Thoracic aorta (tissue), 2 donors: Measurements from ENCODE around the gene DGLUCY. TPM values are rescaled to one million over a fixed set of nuclear protein-coding genes. Genes with fewer than 3 reads are reported as not detected.
"Not testable (repeated sequence)": the region's sequence is repeated elsewhere in the genome, so short reads cannot be mapped to it uniquely, and the experiment has no call there.

Source experiments
- ATAC-seq: fragments of 150-250 bp; one replicate; pipeline ENCODE4 v1.8.0; 2017; ENCODE audit warnings: low read depth; ENCODE audit not compliant: insufficient number of reproducible peaks, low FRiP score
- DNase-seq: peaks from one replicate; pipeline ENCODE4 v3.0.0-alpha.2; 2020; ENCODE audit warnings: low spot score
- H3K27ac ChIP-seq, 2 donors: fragments of 200-600 bp; sonication (generic); 1 replicate in 1 of 2; 2 replicates in 1 of 2; pipeline ENCODE4 v1.5.1; 2016; ENCODE audit warnings: mild to moderate bottlenecking in 2 of 2, moderate library complexity in 2 of 2
- H3K27me3 ChIP-seq: fragments of 200-600 bp; sonication (generic); replicated peaks from 2 replicates; pipeline ENCODE4 v1.6.0; 2016; ENCODE audit warnings: mild to moderate bottlenecking; ENCODE audit not compliant: insufficient read depth
- H3K36me3 ChIP-seq: fragments of 200-600 bp; sonication (generic); one replicate; pipeline ENCODE4 v1.5.1; 2016
- H3K4me1 ChIP-seq, 2 donors: fragments of 200-600 bp; sonication (generic); 1 replicate in 1 of 2; 2 replicates in 1 of 2; pipeline versions ENCODE4 v1.5.1 to v1.6.0; 2016; ENCODE audit warnings: low read depth in 2 of 2, mild to moderate bottlenecking in 1 of 2; ENCODE audit not compliant: control insufficient read depth in 1 of 2
- H3K4me3 ChIP-seq: fragments of 200-600 bp; sonication (generic); 2 replicates; pipeline ENCODE4 v1.5.1; 2016; ENCODE audit warnings: mild to moderate bottlenecking
- H3K9me3 ChIP-seq: fragments of 200-600 bp; sonication (generic); 2 replicates; pipeline ENCODE4 v1.5.1; 2016
- total RNA-seq, 2 donors: library from RNA; depleted of rRNA; stranded (reverse); fragments of >200 nt; gene quantifications; one replicate each; pipeline versions ENCODE4 v1.1.0 to v1.2.3, GENCODE V29; 2016
- TF ChIP-seq, protein P1 (sequence below): fragments of 200-600 bp; sonication (generic); IDR thresholded peaks from one replicate; pipeline ENCODE4 v1.5.1; 2019; ENCODE audit warnings: antibody characterized with exemption

Gene DGLUCY
- total RNA-seq, 2 donors from 2014 or later = 24.4 to 36.7 TPM

DNA sequence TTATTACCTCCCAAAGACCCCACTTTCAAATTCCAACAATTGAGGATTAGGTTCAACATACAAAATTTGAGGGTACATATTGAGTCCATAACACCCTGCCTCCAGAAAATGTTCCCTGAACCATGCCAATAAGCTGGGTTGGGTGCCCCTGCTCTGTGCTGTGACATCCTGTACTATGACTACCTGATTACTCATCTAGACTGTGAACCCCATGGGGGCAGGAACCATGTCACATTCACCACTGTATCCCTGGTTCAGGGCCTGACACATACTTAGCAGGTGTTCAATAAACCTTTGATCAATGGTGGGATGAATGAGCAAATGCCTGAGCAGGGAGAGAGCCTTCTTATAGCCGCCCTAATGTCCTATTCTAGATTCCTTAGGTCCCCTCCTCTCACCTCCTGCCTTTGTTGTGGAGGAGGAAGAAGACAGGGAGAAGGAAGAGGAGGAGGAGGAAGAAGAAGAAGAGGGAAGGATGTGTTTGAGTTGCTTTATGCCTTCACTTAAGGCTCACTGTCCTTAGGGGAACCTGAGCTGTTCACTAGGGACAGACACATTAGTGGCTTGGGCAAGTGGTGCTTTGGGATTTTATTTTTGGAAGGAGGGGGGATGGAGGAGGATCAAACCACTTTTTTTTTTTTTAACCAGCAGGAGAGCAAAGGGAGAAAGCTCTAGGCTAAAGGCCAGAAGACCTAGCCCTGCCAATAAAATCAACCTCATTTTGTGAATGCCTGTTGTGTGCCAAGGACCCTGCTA, 109.3 kb downstream of the DGLUCY start:
- no peak for ATAC-seq
- Histone ChIP-seq H3K9me3 (no peaks in the 10 kb centered on the region), H3K4me1 (no peaks in the 10 kb centered on the region), H3K27me3 (no peaks in the 10 kb centered on the region), H3K36me3 (no peaks in the 10 kb centered on the region), H3K4me3 (no peak overlapping the region), H3K27ac (no peak overlapping the region)
- DNase-seq = no peak
- TF ChIP-seq, protein P1, sequence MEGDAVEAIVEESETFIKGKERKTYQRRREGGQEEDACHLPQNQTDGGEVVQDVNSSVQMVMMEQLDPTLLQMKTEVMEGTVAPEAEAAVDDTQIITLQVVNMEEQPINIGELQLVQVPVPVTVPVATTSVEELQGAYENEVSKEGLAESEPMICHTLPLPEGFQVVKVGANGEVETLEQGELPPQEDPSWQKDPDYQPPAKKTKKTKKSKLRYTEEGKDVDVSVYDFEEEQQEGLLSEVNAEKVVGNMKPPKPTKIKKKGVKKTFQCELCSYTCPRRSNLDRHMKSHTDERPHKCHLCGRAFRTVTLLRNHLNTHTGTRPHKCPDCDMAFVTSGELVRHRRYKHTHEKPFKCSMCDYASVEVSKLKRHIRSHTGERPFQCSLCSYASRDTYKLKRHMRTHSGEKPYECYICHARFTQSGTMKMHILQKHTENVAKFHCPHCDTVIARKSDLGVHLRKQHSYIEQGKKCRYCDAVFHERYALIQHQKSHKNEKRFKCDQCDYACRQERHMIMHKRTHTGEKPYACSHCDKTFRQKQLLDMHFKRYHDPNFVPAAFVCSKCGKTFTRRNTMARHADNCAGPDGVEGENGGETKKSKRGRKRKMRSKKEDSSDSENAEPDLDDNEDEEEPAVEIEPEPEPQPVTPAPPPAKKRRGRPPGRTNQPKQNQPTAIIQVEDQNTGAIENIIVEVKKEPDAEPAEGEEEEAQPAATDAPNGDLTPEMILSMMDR = no peak

- TF ChIP-seq, protein P1 = no peak
- H3K27ac ChIP-seq = no peak overlapping the region
- no peak for ATAC-seq
- DNase-seq = no peak
- no peaks in the 10 kb centered on the region for H3K27me3 ChIP-seq
- H3K36me3 ChIP-seq = no peaks in the 10 kb centered on the region
- H3K4me1 ChIP-seq = no peaks in the 10 kb centered on the region
- H3K9me3 ChIP-seq = no peaks in the 10 kb centered on the region
- no peak overlapping the region for H3K4me3 ChIP-seq
Measured at GRCh38 chr14:91225025-91225424, 111.2 kb downstream of the DGLUCY start.

- DNase-seq, H3K4me1 ChIP-seq, H3K9me3 ChIP-seq, H3K4me3 ChIP-seq, H3K36me3 ChIP-seq, ATAC-seq, H3K27me3 ChIP-seq, H3K27ac ChIP-seq: not testable (repeated sequence)
Measured at GRCh38 chr14:91226360-91226759, 112.5 kb downstream of the DGLUCY start.

DNA sequence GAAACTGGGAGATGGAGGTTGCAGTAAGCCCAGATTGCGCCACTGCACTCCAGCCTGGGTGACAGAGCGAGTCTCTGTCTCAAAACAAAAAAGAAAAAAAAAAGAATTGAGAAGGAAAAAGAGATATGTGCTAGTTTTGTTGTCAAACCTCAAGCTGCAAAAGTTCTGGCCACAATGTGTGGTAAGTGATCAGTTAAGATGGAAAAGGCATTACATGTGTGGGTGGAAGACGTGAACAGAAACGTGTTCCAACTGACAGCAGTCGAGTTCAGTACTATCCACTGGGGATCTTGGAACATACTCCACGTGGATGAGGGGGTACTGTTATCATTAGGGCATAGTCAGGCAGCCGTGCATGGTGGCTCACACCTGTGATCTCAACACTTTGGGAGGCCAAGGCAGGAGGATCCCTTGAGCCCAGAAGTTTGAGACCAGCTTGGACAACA, 113.3 kb downstream of the DGLUCY start:
- Histone ChIP-seq H3K4me1 (no peaks in the 10 kb centered on the region), H3K27me3 (no peaks in the 10 kb centered on the region), H3K9me3 (no peaks in the 10 kb centered on the region), H3K27ac (no peak overlapping the region), H3K4me3 (no peak overlapping the region), H3K36me3 (no peaks in the 10 kb centered on the region)
- no peak for DNase-seq
- TF ChIP-seq, protein P1 = no peak
- ATAC-seq = no peak

- Histone ChIP-seq H3K4me1 (no peaks in the 10 kb centered on the region), H3K27ac (no peak overlapping the region), H3K9me3 (no peaks in the 10 kb centered on the region), H3K36me3 (no peaks in the 10 kb centered on the region), H3K27me3 (no peaks in the 10 kb centered on the region), H3K4me3 (no peak overlapping the region)
- TF ChIP-seq, protein P1 = no peak
- ATAC-seq (no peak), DNase-seq (no peak)
Measured at GRCh38 chr14:91228112-91229004, 114.5 kb downstream of the DGLUCY start.
